HG03457 (cell line): ENCODE data around the gene MAN1A1.
A peak's percentile ranks its signal among the peaks of the same experiment; 100 is the strongest.

Experiments used
- ATAC-seq: cut with Tn5 transposase; IDR thresholded peaks from one replicate; pipeline ENCODE4 v1.9.1; 2021; ENCODE audit warnings: moderate number of reproducible peaks; ENCODE audit not compliant: unreplicated experiment

The MAN1A1 gene

DNA sequence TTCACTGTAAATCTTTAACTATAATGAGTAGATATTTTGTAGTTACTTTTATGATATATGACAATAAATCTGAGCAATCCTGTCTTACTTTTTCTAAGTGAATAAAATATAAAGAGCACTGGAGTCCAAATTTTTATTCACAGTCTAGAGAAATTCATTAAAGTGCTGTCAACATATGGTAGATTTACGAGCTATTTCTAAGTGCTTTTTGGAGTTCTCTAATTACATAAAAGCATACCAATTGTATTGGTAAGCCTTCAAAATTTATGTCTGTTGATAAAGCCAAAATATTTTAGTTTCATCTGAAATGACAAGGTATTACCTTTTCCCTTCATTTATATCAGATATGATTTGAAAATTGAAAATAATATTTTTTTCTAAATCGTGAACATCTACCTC, 75.4 kb downstream of the MAN1A1 start:
- no peak for ATAC-seq

DNA sequence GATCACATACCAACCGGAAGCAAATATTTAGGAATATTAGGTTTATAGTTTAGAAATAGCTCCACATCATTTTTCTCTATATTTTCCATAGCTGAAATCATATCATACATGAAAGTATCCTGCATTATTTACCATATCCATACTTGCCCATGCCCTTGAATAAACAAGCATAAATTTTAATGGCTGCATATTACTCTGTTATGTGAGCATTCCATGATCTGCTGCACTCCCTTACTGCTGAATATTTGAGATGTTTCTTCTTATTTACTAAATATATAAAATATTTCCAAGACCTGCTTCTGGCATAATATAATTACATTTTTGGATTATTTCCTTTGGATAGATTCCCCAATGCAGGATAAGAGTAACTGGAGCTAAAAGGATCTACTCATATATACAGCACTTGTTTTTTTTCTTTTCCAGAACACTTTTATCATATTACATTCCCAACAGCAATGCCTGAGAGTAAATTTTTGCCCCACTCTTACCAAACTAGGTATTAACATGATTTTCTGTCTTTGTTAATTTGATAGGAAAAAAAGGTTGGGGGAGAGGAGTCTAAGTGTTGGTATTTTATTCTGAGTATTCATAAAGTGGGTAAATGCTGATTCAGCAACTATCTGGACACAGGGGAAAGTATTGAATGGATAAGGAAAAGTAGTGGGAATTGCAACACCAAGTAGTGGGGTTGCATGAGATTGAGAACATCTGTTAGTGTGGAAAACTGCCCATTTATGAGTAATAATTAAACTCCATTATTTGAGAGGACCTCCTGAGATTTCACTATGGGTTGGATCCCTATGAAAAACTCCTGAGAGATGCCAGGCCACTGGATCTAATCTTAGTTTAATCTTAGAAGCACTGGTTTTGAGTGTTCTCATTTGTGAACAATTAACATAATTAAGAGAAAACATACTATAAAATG, 76.0 kb downstream of the MAN1A1 start:
- ATAC-seq: no peak

DNA sequence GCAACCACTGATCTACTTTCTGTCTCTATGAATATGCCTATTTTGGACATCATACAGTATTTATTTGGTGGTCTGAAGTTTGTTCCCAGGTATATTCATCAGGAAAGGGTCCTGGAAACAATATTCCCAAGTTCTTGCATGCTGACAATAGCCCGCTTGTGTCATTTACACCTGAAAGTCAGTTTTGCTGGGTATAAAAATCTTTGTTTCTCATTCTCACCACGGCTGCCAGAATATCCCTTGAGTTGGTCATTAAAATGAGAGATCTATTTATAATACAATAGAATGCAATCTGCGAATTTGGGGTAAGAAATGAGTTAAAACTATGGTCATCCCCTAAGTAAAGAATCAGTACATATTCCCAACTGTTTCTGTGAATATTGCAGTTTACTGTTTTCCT, 79.0 kb downstream of the MAN1A1 start:
- no peak for ATAC-seq

DNA sequence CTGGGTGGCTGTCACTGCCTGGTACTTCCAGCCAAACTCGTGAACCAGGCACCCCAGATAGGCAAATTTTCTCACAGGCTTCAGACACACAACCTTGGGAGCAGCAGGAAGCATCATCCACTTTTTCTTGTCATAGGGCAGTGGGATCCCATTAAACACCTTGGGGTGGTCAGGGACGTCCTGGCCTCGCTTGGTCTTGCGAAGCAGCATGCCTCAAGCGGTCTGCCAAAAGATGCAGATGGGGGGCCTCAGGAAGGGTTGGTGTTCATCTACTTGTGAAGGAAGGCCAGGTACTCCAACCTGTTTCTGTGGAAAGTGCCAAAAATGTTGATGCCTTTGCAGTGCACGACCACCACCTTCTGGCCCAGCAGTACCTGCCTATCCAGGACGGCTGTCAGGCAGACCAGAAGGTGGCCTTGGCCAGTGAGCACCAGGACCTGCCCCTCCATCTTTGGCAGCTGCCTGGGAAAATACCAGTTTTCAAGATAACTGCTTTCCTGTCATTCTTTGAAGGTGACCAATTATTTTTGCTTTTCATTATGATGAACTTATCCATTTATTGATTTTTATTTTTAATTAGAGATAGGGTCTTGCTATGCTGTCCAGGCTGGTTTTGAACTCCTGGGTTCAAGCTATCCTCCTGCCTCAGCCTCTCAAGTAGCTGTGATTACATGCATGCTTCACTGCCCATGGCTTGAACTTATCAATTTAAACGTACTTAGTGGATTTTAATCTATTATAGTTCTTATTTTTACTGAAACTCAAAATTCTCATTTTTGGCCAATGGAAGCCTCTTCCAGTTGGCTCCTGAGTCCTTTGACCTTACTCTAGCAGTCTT, 80.1 kb downstream of the MAN1A1 start:
- ATAC-seq: no peak

DNA sequence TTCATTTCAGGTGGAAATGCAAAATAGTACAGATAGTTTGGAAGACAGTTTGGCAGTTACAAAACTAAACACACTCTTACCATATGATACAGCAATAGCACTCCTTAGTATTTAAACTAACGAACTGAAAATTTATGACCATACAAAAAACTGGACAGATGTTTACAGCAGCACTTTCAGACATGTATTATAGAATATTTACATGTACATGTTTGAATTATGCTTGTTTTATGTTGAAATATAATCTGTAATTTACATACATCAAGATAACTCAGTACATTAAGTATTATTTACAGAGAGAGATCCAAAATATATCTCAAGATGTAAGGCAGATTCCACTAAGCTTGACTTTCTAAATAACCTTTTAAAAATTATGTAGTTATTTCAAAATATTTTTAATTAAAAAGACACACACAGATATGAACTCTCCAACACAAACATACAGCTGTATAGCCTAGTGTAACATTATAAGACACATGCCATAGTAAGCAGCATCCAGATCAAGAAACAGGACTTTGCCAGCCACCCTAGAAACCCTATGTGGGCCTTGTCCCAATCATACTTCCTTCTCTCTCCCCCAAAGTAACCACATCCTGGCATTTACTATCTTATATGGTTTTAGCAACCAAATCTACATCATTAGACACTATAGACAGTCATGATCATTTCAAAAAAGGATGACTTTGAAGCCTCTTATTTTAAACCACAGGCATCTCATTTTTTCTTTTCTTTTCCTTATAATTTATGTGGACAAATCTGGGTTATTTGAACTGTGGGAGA, 82.2 kb downstream of the MAN1A1 start:
- ATAC-seq: no peak

DNA sequence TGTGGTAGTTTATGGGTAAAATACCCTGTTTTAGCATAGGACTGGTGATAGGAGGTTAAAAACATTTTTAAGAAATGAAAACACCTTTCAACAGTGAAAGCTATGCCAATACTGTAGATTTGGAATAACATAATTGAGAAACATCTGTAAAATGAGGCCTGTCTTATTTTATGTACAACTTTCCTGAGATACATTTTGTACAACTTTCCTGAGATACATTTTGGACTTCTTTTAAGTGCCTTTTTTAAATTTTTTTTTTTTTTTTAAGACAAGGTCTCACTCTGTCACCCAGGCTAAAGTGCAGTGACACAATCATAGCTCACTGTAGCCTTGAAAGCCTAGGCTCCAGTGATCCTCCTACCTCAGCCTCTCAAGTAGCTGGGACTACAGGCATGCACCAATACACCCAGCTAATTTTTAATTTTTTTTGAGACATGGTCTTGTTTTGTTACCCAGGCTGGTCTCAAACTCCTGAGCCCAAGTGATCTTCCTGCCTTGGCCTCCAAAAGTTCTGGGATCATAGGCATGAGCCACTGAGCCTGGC, 84.6 kb downstream of the MAN1A1 start:
- ATAC-seq: no peak

DNA sequence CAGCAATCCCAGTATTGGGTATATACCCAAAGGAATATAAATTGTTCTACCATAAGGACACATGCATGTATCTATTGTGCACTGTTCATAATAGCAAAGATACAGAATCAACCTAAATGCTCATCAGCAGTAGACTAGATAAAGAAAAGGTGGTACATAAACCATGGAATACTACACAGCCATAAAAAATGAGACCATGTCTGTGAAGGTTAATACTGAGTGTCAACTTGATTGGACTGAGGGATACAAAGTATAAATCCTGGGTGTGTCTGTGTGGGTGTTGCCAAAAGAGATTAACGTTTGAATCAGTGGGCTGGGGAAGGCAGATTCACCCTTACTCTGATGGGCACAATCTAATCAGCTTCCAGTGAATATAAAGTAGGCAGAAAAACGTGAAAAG, 86.9 kb downstream of the MAN1A1 start:
- ATAC-seq: no peak

DNA sequence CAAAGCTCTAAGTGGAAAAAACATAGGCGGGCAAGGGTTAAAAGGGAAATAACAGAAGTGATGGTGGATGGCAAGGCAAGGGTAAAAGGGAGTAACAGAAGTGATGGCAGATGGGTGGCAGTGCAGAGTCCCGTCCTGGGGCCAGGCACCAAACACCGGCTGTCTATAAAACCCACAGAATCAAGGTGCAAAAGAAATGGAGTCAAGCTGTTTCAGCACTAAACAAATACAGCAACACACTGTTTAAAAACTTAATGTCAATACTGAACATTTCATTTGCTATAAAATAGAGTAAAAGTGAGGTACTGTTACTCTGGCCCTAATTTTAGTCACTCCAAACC, 87.6 kb downstream of the MAN1A1 start:
- no peak for ATAC-seq

DNA sequence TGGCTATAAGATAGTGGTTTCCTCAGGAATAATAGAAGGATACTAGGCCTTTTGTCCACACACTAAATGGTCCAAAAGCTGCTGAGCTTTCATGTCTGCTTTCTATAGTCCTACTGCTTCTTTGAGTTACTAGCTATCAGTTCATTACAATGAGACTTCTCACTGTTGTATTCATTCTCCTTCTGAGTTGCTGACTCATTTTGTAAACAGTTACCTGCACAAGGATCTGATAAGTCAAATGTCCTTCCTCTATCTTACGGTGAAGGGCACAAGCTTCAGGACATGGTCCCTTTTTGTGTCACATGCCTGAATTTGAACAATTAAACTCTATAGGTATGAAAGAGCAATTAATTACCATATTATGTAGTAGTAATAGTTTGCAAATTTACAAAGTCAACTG, 90.5 kb downstream of the MAN1A1 start:
- ATAC-seq: no peak

DNA sequence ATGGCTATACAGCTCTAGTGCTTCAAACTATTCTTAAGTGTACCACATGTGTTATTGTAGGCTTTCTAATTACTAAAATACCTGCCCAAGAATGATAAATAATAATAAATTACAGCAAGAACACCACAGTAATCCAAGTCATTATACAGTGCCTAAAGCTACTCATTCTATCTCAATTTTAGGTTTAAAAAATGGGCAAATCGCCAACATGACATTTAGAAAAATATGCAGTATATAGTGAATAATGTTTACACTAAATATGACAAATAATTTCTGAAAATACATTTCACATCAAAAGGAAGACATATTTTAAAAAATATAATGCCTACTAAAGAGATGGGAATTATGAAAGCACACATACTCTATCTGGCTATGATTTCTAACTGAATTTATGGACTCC, 91.8 kb downstream of the MAN1A1 start:
- ATAC-seq: no peak

DNA sequence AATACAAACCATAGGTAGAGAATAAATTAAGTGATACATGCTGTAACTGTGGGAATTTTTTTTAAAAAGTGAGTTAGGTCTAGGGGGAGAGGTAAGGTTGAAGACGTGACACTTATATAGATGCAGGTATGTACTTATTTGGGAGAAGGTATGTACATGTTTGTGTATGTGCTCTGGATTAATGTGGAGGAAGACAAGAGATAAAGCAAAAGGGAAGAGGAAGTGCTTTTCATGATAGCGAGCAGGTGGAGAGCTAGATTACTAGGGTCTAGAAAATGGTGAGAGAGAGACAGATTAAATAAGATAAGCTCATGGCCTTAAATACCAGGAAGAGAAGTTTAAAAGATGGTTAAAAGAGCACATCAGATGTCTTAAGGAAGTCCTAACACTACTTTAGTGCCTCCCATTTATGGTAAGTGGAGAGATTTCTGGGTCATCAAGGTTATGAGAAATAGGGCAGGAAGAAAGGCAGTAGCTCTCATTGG, 92.5 kb downstream of the MAN1A1 start:
- ATAC-seq: no peak

DNA sequence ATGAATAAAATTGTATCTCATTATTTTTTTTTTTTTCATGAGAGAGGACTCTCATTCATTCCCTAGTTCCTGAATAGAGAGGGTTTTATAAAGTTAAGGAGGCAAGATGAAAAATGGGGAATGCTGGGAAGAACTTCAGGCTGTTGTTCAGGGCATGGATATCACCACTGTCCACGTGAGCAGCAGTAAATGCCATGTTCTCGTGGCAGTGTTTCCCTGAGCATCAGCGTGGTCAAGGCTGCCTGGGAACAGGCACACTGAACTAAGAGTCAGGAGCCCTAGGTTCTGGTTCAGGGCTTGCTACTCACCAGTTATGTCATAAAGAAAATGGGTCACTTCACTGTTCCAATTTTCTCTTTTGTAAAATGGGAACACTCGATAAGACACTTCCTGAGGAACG, 93.2 kb downstream of the MAN1A1 start:
- no peak for ATAC-seq

DNA sequence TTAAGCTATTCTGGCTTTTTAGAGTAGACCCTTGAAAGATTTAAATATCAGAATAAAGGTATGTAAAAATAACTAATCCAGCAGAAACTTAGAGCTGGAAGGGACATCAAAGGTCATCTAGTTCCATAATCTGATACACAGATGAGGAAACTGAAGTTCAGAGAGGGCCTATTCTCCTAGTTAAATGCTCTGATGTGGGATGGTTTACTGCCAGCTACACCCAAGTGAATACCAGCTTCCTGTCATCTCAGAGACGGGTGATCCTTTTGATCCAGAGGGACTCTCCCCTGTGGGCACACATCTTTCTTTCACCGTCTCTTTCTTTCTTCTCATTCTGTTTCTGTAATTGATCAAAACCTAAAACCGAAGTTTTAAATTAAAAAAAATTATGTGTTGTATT, 94.1 kb downstream of the MAN1A1 start:
- ATAC-seq: no peak

DNA sequence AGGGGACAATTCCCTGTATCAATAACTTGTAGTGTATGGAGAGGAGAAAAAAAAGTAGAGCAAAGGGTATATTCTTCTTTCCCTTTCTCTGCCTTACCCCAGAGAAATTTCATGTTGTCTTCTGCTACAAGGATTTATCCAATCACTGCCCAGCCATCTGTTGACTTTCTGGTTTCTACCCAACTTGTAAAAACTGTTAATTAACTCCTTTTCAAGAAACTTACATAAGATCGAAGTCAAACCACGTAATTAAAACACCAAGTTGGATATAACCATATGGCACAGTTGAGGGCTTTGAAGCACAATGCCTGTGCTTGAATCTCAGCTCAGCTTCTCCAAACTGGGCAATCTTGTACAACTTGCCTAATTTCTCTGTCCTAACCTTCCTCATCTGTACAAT, 99.5 kb downstream of the MAN1A1 start:
- no peak for ATAC-seq

DNA sequence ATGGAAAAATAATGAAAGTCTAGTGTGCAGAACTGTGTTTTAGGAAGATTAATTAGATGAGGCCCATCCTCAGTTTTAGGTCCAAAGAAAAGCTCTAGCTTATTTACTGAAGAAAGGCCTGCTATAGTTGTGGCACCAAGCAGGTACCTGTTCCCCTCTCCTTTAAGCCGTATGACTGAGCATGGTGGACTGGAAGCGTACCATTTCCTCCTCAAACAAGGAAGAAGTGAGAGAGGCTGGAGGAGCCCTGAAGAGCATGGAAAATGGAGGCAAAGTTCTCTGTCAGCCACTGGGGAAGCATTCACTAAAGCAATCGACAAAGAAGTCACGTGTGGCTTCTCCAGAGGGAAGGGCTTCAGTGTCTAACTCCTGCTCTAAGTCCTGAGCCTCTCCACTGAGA, 100.2 kb downstream of the MAN1A1 start:
- no peak for ATAC-seq

DNA sequence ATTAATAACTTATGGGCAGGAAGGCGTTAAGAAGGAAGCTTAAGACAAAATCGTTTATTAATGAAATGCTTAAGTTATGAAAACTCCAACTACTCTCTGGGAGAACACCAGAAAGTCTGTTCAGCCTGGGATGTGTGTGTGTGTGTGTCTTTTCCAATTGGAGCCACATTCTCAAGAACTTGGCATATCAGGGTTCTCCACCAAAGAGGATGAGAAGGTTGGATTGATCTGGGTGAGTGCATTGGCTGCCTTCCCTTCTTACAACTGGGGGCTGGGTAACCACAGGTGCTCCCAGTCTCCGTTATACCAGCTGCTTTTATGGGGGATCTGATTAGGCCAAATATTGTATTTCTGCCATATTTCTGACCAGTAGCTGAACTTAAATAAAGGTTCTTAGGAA, 102.1 kb downstream of the MAN1A1 start:
- ATAC-seq: no peak

DNA sequence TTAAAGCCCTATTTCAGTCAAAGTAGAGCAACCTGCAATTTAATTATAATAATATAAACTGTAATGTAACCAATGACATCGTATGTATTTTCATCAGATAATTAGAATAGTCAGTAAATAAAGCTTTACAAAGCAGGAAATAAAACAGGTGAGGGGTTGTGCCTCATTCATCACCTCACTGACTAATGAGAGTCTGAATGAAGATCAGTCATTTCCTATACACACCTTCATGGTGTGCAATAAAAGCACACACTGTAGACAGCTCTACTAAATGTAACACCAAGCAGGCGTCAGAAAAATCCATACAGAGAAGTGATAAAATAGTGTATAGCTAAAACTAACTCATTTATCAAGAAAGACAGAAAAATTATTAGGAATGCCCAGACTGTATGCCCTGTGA, 105.9 kb downstream of the MAN1A1 start:
- ATAC-seq: no peak

DNA sequence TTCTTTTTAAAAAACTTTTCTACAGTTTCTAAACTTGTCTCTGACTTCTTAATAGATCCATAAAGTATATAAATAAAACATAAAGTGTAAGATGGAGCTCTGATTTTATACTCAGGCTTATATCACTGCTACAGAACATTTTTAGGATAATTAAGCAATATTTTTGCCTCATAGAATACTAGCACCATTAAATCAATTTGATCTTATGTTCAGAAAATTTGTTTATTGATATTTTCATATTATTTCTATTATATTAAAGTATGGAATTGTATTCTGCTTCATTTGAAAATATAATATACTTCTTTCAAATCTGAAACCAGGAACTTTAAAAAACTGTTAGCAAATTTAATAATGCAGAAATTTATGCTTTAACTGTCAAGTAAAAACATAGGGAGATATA, 106.5 kb downstream of the MAN1A1 start:
- no peak for ATAC-seq

DNA sequence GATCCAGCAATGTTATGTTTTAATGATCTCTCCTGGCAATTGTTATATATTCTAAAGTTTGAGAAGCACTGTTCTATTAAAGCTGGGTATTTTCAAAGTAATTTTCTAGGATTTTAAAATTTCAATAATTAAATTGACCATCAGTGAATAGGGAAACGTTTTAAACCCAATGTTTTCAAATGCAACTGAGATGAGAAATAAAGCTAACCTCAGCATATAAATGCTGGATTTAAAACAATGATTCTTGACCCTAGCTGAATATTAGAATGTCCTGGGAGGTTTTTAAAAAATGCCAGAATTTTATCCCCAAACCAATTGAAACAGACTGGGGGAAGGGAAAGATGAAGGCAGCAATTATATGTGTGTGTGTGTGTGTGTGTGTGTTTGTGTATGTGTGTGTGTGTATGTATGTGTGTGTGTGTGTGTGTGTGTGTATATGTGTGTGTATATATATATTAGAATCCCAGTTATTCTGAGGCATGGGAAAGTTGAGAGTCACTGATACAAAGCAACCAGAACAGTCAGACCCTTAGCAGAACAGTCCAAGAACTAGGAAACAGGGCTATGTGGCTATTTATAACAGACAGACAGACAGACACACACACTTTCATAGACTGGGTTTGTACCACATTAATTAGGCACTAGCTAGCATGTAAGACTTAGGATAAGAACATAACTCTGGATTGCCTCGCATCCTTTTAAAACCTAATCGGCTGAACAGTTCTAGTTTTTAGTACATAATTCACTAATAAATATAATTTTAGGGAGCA, 107.8 kb downstream of the MAN1A1 start:
- no peak for ATAC-seq

DNA sequence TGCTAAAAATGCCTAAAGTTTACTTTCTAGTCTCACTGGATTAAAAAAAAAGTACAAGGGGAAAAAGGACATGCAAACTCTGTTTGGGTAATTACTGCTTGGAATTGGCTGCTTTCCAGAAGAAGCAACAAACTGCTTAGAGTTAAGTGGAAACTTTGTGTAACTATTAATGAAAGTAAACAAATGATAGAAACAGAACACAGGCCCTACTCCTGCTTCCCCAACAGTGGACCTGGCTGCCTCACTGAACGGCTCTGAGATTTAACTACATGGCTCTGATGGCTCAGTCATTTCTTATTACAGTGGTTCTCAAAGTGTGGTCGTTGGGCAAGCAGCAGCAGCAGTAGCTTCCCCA, 108.5 kb downstream of the MAN1A1 start:
- peak; percentile 62 for ATAC-seq
